Measurements from ENCODE around the gene AOC3. TPM values are rescaled to one million over a fixed set of nuclear protein-coding genes. Genes with fewer than 3 reads are reported as not detected.
A peak's percentile ranks its signal among the peaks of the same experiment; 100 is the strongest.

Gene AOC3, protein sequence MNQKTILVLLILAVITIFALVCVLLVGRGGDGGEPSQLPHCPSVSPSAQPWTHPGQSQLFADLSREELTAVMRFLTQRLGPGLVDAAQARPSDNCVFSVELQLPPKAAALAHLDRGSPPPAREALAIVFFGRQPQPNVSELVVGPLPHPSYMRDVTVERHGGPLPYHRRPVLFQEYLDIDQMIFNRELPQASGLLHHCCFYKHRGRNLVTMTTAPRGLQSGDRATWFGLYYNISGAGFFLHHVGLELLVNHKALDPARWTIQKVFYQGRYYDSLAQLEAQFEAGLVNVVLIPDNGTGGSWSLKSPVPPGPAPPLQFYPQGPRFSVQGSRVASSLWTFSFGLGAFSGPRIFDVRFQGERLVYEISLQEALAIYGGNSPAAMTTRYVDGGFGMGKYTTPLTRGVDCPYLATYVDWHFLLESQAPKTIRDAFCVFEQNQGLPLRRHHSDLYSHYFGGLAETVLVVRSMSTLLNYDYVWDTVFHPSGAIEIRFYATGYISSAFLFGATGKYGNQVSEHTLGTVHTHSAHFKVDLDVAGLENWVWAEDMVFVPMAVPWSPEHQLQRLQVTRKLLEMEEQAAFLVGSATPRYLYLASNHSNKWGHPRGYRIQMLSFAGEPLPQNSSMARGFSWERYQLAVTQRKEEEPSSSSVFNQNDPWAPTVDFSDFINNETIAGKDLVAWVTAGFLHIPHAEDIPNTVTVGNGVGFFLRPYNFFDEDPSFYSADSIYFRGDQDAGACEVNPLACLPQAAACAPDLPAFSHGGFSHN
- total RNA-seq (0.27 and 0.44 TPM in 2 replicates), polyA plus RNA-seq (0.11 and 0.19 TPM in 2 replicates), polyA minus RNA-seq (0.11 and 0.32 TPM in 2 replicates), Bru-seq, nascent RNA (percentile 20 among the genes with signal in this experiment), BruChase-seq, experiment 1, labeled RNA remaining after a 6-hour chase (percentile 75 among the genes with signal in this experiment), BruChase-seq, experiment 2, labeled RNA remaining after a 2-hour chase (percentile 45 among the genes with signal in this experiment)
- polyA plus RNA-seq (2011; cell fraction: cytosol; rRNA removed) = 0.06 and 0.11 TPM in 2 replicates
- polyA plus RNA-seq (2011; cell fraction: nucleus; rRNA removed) = 1.3 and 1.6 TPM in 2 replicates
- polyA plus RNA-seq (2012) = 0.16 and 0.20 TPM in 2 replicates
- polyA minus RNA-seq (2011; cell fraction: cytosol; rRNA and poly(A)+ RNA removed) = not detected
- polyA minus RNA-seq (2011; cell fraction: nucleus; rRNA and poly(A)+ RNA removed) = 0.38 and 0.43 TPM in 2 replicates
- long read RNA-seq = 0 reads

DNA sequence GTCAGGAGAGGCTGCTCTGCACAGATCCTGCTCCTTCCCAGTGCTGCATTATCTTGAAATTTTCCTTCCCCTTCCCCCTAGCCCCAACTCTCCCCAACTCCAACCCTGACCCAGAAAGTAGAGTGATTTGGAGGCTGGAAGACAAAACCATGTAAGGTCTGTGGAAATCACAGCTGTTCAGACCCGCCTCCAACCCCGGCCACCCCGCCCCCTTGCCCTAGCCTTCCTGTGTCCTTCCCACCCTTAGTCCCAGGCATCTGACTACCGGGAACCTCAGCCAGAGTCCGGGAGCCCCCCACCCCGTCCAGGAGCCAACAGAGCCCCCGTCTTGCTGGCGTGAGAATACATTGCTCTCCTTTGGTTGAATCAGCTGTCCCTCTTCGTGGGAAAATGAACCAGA is at the start of gene AOC3:
AOC3 (plus strand) TSS at position 246 of the 400 bp plus-strand sequence; CDS start at position 391, 145 bp downstream.
- peaks cover 0 to under 1% of the 10 kb centered on the region in 2 experiments for H3K36me3 ChIP-seq (ENCODE audit: control insufficient read depth in 2 of 2, extremely low read depth in 1 of 2, insufficient read depth in 2 of 2, low read length in 2 of 2)
- TF ChIP-seq MYC (IDR thresholded peaks at IDR 0.05; ENCODE audit: low read depth, low read length) (no peak), EZH2 (IDR thresholded peaks at IDR 0.05; ENCODE audit: borderline replicate concordance, low read depth, low read length, severe bottlenecking) (no peak), GATA2 (IDR thresholded peaks at IDR 0.05; ENCODE audit: insufficient read depth, insufficient read length, low read depth, low read length) (no peak), POLR2A (IDR thresholded peaks at IDR 0.05; ENCODE audit: low read depth, low read length) (no peak), POLR2AphosphoS5 (IDR thresholded peaks at IDR 0.05; ENCODE audit: insufficient read depth, low read depth, low read length) (no peak), FOS (IDR thresholded peaks at IDR 0.05; ENCODE audit: borderline replicate concordance, insufficient read depth, low read length) (no peak), JUN (IDR thresholded peaks at IDR 0.05; ENCODE audit: borderline replicate concordance, insufficient read depth, insufficient read length, low read depth) (no peak)
- TF ChIP-seq, protein P1, sequence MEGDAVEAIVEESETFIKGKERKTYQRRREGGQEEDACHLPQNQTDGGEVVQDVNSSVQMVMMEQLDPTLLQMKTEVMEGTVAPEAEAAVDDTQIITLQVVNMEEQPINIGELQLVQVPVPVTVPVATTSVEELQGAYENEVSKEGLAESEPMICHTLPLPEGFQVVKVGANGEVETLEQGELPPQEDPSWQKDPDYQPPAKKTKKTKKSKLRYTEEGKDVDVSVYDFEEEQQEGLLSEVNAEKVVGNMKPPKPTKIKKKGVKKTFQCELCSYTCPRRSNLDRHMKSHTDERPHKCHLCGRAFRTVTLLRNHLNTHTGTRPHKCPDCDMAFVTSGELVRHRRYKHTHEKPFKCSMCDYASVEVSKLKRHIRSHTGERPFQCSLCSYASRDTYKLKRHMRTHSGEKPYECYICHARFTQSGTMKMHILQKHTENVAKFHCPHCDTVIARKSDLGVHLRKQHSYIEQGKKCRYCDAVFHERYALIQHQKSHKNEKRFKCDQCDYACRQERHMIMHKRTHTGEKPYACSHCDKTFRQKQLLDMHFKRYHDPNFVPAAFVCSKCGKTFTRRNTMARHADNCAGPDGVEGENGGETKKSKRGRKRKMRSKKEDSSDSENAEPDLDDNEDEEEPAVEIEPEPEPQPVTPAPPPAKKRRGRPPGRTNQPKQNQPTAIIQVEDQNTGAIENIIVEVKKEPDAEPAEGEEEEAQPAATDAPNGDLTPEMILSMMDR (IDR thresholded peaks at IDR 0.05; ENCODE audit: extremely low read depth in 1 of 2, insufficient read depth in 1 of 2, low read depth in 1 of 2, low read length in 2 of 2) = no peak
- TF ChIP-seq, protein P2, sequence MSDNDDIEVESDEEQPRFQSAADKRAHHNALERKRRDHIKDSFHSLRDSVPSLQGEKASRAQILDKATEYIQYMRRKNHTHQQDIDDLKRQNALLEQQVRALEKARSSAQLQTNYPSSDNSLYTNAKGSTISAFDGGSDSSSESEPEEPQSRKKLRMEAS (IDR thresholded peaks at IDR 0.05; ENCODE audit: insufficient read depth, insufficient read length) = no peak
- ChIA-PET POLR2A (interaction anchor here (0.5 kb wide), 1 partner anchor 45 kb away, joined by 4 read pairs; no protein-coding TSS in a partner anchor), CTCF (interaction anchor here (0.8 to 1.2 kb wide), 2 partner anchors 32 to 78 kb away, joined by 3 to 10 read pairs; no protein-coding TSS in a partner anchor)
- no peak within 1 kb of the TSS for H3K4me2 ChIP-seq (ENCODE audit: insufficient read depth, low read length)
- no peaks in the 10 kb centered on the region for H3K9me3 ChIP-seq (replicated peaks; ENCODE audit: control insufficient read depth, insufficient read depth, low read length)
- H3K79me2 ChIP-seq (ENCODE audit: control insufficient read depth, insufficient read depth, low read length) = no peaks in the 10 kb centered on the region
- H3K4me3 ChIP-seq (replicated peaks in 1 of 3; ENCODE audit: insufficient read depth in 1 of 3, low read depth in 1 of 3, low read length in 3 of 3) = no peak within 1 kb of the TSS
- intact Hi-C loops (cut with micrococcal nuclease) (no loop called here), dilution Hi-C loops (cut with MboI; ENCODE audit: extremely low pct_ligation_motif_present, low sequenced_read_pairs) (no loop called here)
- H3K9me1 ChIP-seq (replicated peaks; ENCODE audit: control insufficient read depth, extremely low read depth, insufficient read depth, low read length) = no peaks in the 10 kb centered on the region
- no peaks in the 10 kb centered on the region for H3K4me1 ChIP-seq (ENCODE audit: control insufficient read depth, extremely low read depth, insufficient read depth, low read length)
- H4K20me1 ChIP-seq (replicated peaks; ENCODE audit: control insufficient read depth, extremely low read depth, insufficient read depth, low read length) = no peaks in the 10 kb centered on the region
- H3K27me3 ChIP-seq (ENCODE audit: control insufficient read depth in 2 of 2, insufficient read depth in 2 of 2, low read length in 2 of 2) = peaks cover 0 to 3% of the 10 kb centered on the region in 2 experiments
- DNase-seq (ENCODE audit: low read depth, low spot score) (no peak), FAIRE-seq (no peak)
- no peak within 1 kb of the TSS for H2AFZ ChIP-seq (ENCODE audit: low read depth, low read length)
- no peak within 1 kb of the TSS for H3K9ac ChIP-seq (replicated peaks; ENCODE audit: extremely low read depth, insufficient read depth, low read length)
- H3K27ac ChIP-seq (ENCODE audit: insufficient read depth, low read depth, low read length) = no peak within 1 kb of the TSS
- no TSS peak for BruUV-seq (replicated peaks)

Measured in endothelial cell of umbilical vein (primary cell).